A549 (cell line): Measurements from ENCODE around the gene TBCE. TPM values are rescaled to one million over a fixed set of nuclear protein-coding genes. Genes with fewer than 3 reads are reported as not detected.
A peak's percentile ranks its signal among the peaks of the same experiment; 100 is the strongest.
"Not testable (repeated sequence)": the region's sequence is repeated elsewhere in the genome, so short reads cannot be mapped to it uniquely, and the experiment has no call there.

ENCODE experiments used
- ATAC-seq, 2 experiments: fragments of 200-7000 bp in 1 of 2; fragments of >200 bp in 1 of 2; cut with Nextera tagmentation in 1 of 2; cut with Tn5 transposase in 1 of 2; 3 replicates each; pipeline versions ENCODE4 v1.8.0 to v1.9.1; 2018 to 2020; ENCODE audit warnings: mild to moderate bottlenecking in 1 of 2, moderate library complexity in 1 of 2
- CTCF ChIA-PET: fragments of 300-600 bp; sonication (Branson Sonifier 250); formaldehyde crosslinking; extraction: SDS; loops from one replicate; lab custom pipeline; 2021; ENCODE audit warnings: antibody characterized with exemption, inconsistent platforms; lab: Yijun Ruan, JAX
- POLR2A ChIA-PET: fragments of 350-600 bp; formaldehyde crosslinking; extraction: SDS; loops from one replicate; lab custom pipeline; 2021; ENCODE audit warnings: antibody characterized with exemption, inconsistent platforms; lab: Yijun Ruan, JAX
- DNase-seq, 2 experiments: peaks; one replicate each; pipeline versions ENCODE4 v3.0.0 to v3.0.0-alpha.2; 2011 to 2016; ENCODE audit warnings: low read depth in 1 of 2, low spot score in 1 of 2
- FAIRE-seq: peaks from 2 replicates; lab custom pipeline; 2011; peaks lifted over from hg19 to GRCh38; lab: Jason Lieb, UNC
- H3K27ac ChIP-seq, 2 experiments: fragments of >200 bp; sonication (Bioruptor Twin); formaldehyde crosslinking; 3 replicates each; pipeline ENCODE4 v1.5.1; 2016 to 2017
- H3K4me1 ChIP-seq: fragments of >200 bp; sonication (Bioruptor Twin); formaldehyde crosslinking; 3 replicates; pipeline ENCODE4 v1.6.1; 2016
- H3K4me2 ChIP-seq: fragments of >200 bp; sonication (Bioruptor Twin); formaldehyde crosslinking; 3 replicates; pipeline ENCODE4 v1.6.1; 2016
- H3K4me3 ChIP-seq: fragments of >200 bp; sonication (Bioruptor Twin); formaldehyde crosslinking; 3 replicates; pipeline ENCODE4 v1.5.1; 2016
- H3K9me3 ChIP-seq: fragments of >200 bp; sonication (Bioruptor Twin); formaldehyde crosslinking; 3 replicates; pipeline ENCODE4 v1.6.1; 2016
- ATOH8 ChIP-seq: fragments of 250-450 bp; sonication (Bioruptor Pico); IDR thresholded peaks from 2 replicates; pipeline ENCODE4 v1.5.0; 2020; ENCODE audit warnings: low read depth, mild to moderate bottlenecking, moderate library complexity
- CBX8 ChIP-seq: fragments of 200-600 bp; sonication (generic); IDR thresholded peaks from 2 replicates; pipeline ENCODE4 v1.6.1; 2016
- CHD4 ChIP-seq: fragments of 200-600 bp; sonication (generic); IDR thresholded peaks from 2 replicates; pipeline ENCODE4 v1.6.1; 2016; ENCODE audit warnings: antibody characterized with exemption, mild to moderate bottlenecking, borderline replicate concordance
- EHF ChIP-seq: fragments of 250-450 bp; sonication (Bioruptor Pico); IDR thresholded peaks from 2 replicates; pipeline ENCODE4 v1.5.0; 2020; ENCODE audit warnings: mild to moderate bottlenecking
- ELK1 ChIP-seq: fragments of 150-350 bp; IDR thresholded peaks from 2 replicates; pipeline ENCODE4 v1.6.1; 2014; ENCODE audit warnings: low read depth, mild to moderate bottlenecking, low read length
- FOSL2 ChIP-seq, 2 experiments: fragments of 450-650 bp in 1 of 2; fragments of >200 bp in 1 of 2; sonication (Bioruptor Twin) in 1 of 2; formaldehyde crosslinking; IDR thresholded peaks; 2 replicates each; pipeline versions ENCODE4 v1.5.0 to v1.6.1; 2016 to 2020; ENCODE audit warnings: mild to moderate bottlenecking in 1 of 2, moderate library complexity in 1 of 2
- FOXS1 ChIP-seq: fragments of 250-450 bp; sonication (Bioruptor Pico); IDR thresholded peaks from 2 replicates; pipeline ENCODE4 v1.5.0; 2020; ENCODE audit warnings: mild to moderate bottlenecking, moderate library complexity
- GATA3 ChIP-seq: IDR thresholded peaks from 2 replicates; pipeline ENCODE4 v1.6.1; 2012; ENCODE audit warnings: borderline replicate concordance
- HES2 ChIP-seq: fragments of >200 bp; sonication (Bioruptor Twin); formaldehyde crosslinking; IDR thresholded peaks from 2 replicates; pipeline ENCODE4 v1.6.1; 2016
- HEYL ChIP-seq: fragments of 250-450 bp; sonication (Bioruptor Pico); IDR thresholded peaks from 2 replicates; pipeline ENCODE4 v1.8.0; 2021; ENCODE audit warnings: mild to moderate bottlenecking, moderate library complexity
- HOXB13 ChIP-seq: fragments of 250-450 bp; sonication (Bioruptor Pico); IDR thresholded peaks from 2 replicates; pipeline ENCODE4 v1.5.0; 2020; ENCODE audit warnings: low read depth, mild to moderate bottlenecking, moderate library complexity
- JUN ChIP-seq, 2 experiments: fragments of >200 bp; sonication (Bioruptor Twin); formaldehyde crosslinking; IDR thresholded peaks; 2 replicates in 1 of 2; 3 replicates in 1 of 2; pipeline ENCODE4 v1.6.1; 2016 to 2017
- JUNB ChIP-seq: fragments of >200 bp; sonication (Bioruptor Twin); formaldehyde crosslinking; IDR thresholded peaks from 2 replicates; pipeline ENCODE4 v1.6.1; 2016
- KDM1A ChIP-seq: fragments of 200-600 bp; sonication (generic); IDR thresholded peaks from 2 replicates; pipeline ENCODE4 v1.6.1; 2016; ENCODE audit warnings: low read depth, mild to moderate bottlenecking
- MAZ ChIP-seq: fragments of 150-350 bp; IDR thresholded peaks from 2 replicates; pipeline ENCODE4 v1.6.1; 2014; ENCODE audit warnings: antibody characterized with exemption, low read depth, low read length, borderline replicate concordance
- NFE2L2 ChIP-seq: fragments of 150-350 bp; conservative IDR thresholded peaks from 2 replicates; pipeline ENCODE4 v1.6.1; 2014; ENCODE audit warnings: low read length
- POLR2A ChIP-seq: IDR thresholded peaks from 2 replicates; pipeline ENCODE4 v1.6.1; 2012; ENCODE audit warnings: mild to moderate bottlenecking, low read length
- POLR2AphosphoS2 ChIP-seq: conservative IDR thresholded peaks from 2 replicates; pipeline ENCODE4 v1.6.1; 2012; ENCODE audit warnings: low read length, improper control_type of control experiment, inconsistent platforms
- RARB ChIP-seq: fragments of 250-450 bp; sonication (Bioruptor Pico); IDR thresholded peaks from 2 replicates; pipeline ENCODE4 v1.8.0; 2021; ENCODE audit warnings: mild to moderate bottlenecking, moderate library complexity
- RCOR1 ChIP-seq: fragments of 150-350 bp; IDR thresholded peaks from 2 replicates; pipeline ENCODE4 v1.6.1; 2014; ENCODE audit warnings: antibody characterized with exemption, low read length, low read depth
- REST ChIP-seq: fragments of 200-600 bp; sonication (generic); IDR thresholded peaks from 2 replicates; pipeline ENCODE4 v1.6.1; 2016; ENCODE audit warnings: antibody characterized with exemption, mild to moderate bottlenecking, moderate library complexity
- SREBF2 ChIP-seq: fragments of 450-650 bp; IDR thresholded peaks from 2 replicates; pipeline ENCODE4 v1.6.1; 2014; ENCODE audit warnings: mild to moderate bottlenecking, moderate library complexity
- USF2 ChIP-seq: fragments of 450-650 bp; IDR thresholded peaks from 2 replicates; pipeline ENCODE4 v1.6.1; 2014; ENCODE audit warnings: antibody characterized with exemption
- WGBS: methylation state at CpG from one replicate; pipeline ENCODE4 v1.1.6; 2017; ENCODE audit errors: missing lambda C conversion rate; 5-methylcytosine and 5-hydroxymethylcytosine counted together
- polyA plus RNA-seq, 4 experiments: library from polyadenylated mRNA; depleted of rRNA in 3 of 4; stranded (reverse); fragments of >200 nt; fragmentation: RNase III in 1 of 4; extraction: RNeasy Plus Mini Kit Qiagen cat#74134 plus additional on column Dnase treatment in 1 of 4; gene quantifications; 2 replicates in 3 of 4; 3 replicates in 1 of 4; pipeline ENCODE4 v1.2.3, GENCODE V29; 2011 to 2017

TBCE gene
- polyA plus RNA-seq, 2 of the 4 experiments (the other 2 are of a cell fraction): 45.1 to 65.2 TPM

- TF ChIP-seq EHF (CRISPR knock-in tag) (no peak), ELK1 (no peak), SREBF2 (no peak), CHD4 (no peak), POLR2A (no peak)
- TF ChIP-seq, all 56 proteins: peak for 0
Measured at GRCh38 chr1:235465066-235465465, 97.8 kb downstream of the TBCE start (continued).

GRCh38 chr1:235468004-235468403 is 100.8 kb downstream of the TBCE start:
- 91% methylated on average over 3 of the region's 3 CpGs for WGBS
- FAIRE-seq (no peak), ATAC-seq (no peak), DNase-seq (no peak)
- Histone ChIP-seq H3K4me3 (no peak overlapping the region), H3K27ac (no peak overlapping the region), H3K9me3 (no peaks in the 10 kb centered on the region), H3K4me2 (no peak overlapping the region), H3K4me1 (no peaks in the 10 kb centered on the region)
- POLR2A ChIA-PET: interaction anchor here (1.1 kb wide), 1 partner anchor 36 kb away, joined by 3 read pairs; the partner anchor contains the start of gene B3GALNT2
- CTCF ChIA-PET: interaction anchor here (0.6 to 1.1 kb wide), 5 partner anchors 13 to 247 kb away, joined by 3 to 5 read pairs (median 3); no protein-coding TSS in a partner anchor
- TF ChIP-seq SREBF2: no peak
- no peak for TF ChIP-seq ATOH8 (CRISPR knock-in tag)
- TF ChIP-seq NFE2L2: no peak
- no peak for TF ChIP-seq FOXS1 (CRISPR knock-in tag)
- TF ChIP-seq KDM1A: no peak
- TF ChIP-seq MAZ: no peak
- TF ChIP-seq POLR2AphosphoS2: no peak
- no peak for TF ChIP-seq CBX8
- TF ChIP-seq HEYL: no peak
- TF ChIP-seq JUN (IDR thresholded peaks at IDR 0.05): no peak
- TF ChIP-seq EHF (CRISPR knock-in tag): no peak
- TF ChIP-seq RCOR1: no peak
- no peak for TF ChIP-seq FOSL2 (IDR thresholded peaks at IDR 0.05)
- TF ChIP-seq FOSL2 (CRISPR knock-in tag; IDR thresholded peaks at IDR 0.05): no peak
- TF ChIP-seq USF2: no peak

GRCh38 chr1:235468970-235469369 is 101.7 kb downstream of the TBCE start:
- H3K9me3 ChIP-seq: no peaks in the 10 kb centered on the region
- TF ChIP-seq JUNB: no peak
- no peak for TF ChIP-seq CHD4
- no peak for TF ChIP-seq POLR2A
- no peak for TF ChIP-seq HES2
- TF ChIP-seq GATA3: no peak
- TF ChIP-seq HEYL: no peak
- TF ChIP-seq RARB: no peak
- no peak for TF ChIP-seq REST
- no peak for TF ChIP-seq ELK1
- TF ChIP-seq HOXB13 (CRISPR knock-in tag): no peak
- H3K4me3 ChIP-seq: no peak overlapping the region
- WGBS: 67% methylated on average over 4 of the region's 4 CpGs
- no peak overlapping the region for H3K27ac ChIP-seq
- FAIRE-seq: peak; percentile 61
- POLR2A ChIA-PET: interaction anchor here (1.1 kb wide), 1 partner anchor 35 kb away, joined by 3 read pairs; the partner anchor contains the start of gene B3GALNT2
- DNase-seq: peak; percentile 10 to 31
- H3K4me1 ChIP-seq: no peaks in the 10 kb centered on the region
- CTCF ChIA-PET: no interaction called here
- peak; percentile 62 to 68; a peak in 5 of 6 replicates for ATAC-seq
- H3K4me2 ChIP-seq: no peak overlapping the region

GRCh38 chr1:235469897-235470296 is 102.7 kb downstream of the TBCE start:
- H3K27ac ChIP-seq, FAIRE-seq, H3K4me3 ChIP-seq, H3K9me3 ChIP-seq, H3K4me1 ChIP-seq, CTCF ChIA-PET, DNase-seq, ATAC-seq, H3K4me2 ChIP-seq: not testable (repeated sequence)
- 91% methylated on average over 2 of the region's 2 CpGs for WGBS
- POLR2A ChIA-PET: interaction anchor here (0.7 kb wide), 1 partner anchor 35 kb away, joined by 3 read pairs; no protein-coding TSS in a partner anchor
